ENCODE data around the gene RAP2A.

GRCh38 chr13:97390941-97391600, 42.9 kb upstream of the RAP2A start:
- TF ChIP-seq POLR2AphosphoS5 (IDR thresholded peaks at IDR 0.05; ENCODE audit: insufficient read depth in 1 of 2, low read depth in 1 of 2): no peak
- no peak for TF ChIP-seq POLR2A (IDR thresholded peaks at IDR 0.05)
- TF ChIP-seq, protein P1, sequence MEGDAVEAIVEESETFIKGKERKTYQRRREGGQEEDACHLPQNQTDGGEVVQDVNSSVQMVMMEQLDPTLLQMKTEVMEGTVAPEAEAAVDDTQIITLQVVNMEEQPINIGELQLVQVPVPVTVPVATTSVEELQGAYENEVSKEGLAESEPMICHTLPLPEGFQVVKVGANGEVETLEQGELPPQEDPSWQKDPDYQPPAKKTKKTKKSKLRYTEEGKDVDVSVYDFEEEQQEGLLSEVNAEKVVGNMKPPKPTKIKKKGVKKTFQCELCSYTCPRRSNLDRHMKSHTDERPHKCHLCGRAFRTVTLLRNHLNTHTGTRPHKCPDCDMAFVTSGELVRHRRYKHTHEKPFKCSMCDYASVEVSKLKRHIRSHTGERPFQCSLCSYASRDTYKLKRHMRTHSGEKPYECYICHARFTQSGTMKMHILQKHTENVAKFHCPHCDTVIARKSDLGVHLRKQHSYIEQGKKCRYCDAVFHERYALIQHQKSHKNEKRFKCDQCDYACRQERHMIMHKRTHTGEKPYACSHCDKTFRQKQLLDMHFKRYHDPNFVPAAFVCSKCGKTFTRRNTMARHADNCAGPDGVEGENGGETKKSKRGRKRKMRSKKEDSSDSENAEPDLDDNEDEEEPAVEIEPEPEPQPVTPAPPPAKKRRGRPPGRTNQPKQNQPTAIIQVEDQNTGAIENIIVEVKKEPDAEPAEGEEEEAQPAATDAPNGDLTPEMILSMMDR (IDR thresholded peaks at IDR 0.05): no peak
